NCI-H774 (cell line): ENCODE data around the gene CHCHD1.
"Not testable (repeated sequence)": the region's sequence is repeated elsewhere in the genome, so short reads cannot be mapped to it uniquely, and the experiment has no call there.

Experiments used
- DNase-seq: peaks from one replicate; lab custom pipeline; 2025; lab: John Stamatoyannopoulos, UW

Gene CHCHD1

GRCh38 chr10:73781879-73782748 lies at the start of gene CHCHD1:
CHCHD1 (plus strand) TSS chr10:73782048; CDS start chr10:73782076, 28 bp downstream.
- peak; percentile 82 for DNase-seq

GRCh38 chr10:73732426-73732825 lies 49.4 kb upstream of the CHCHD1 start:
- DNase-seq: no peak

- no peak for DNase-seq
Measured at GRCh38 chr10:73732931-73733623, 48.8 kb upstream of the CHCHD1 start.

- DNase-seq: no peak
Measured at GRCh38 chr10:73734028-73734720, 47.7 kb upstream of the CHCHD1 start.

- no peak for DNase-seq
Measured at GRCh38 chr10:73734796-73735305, 47.0 kb upstream of the CHCHD1 start.

- not testable (repeated sequence) for DNase-seq
Measured at GRCh38 chr10:73740501-73741254, 41.2 kb upstream of the CHCHD1 start.

GRCh38 chr10:73742454-73742734 lies 39.5 kb upstream of the CHCHD1 start:
- no peak for DNase-seq

- DNase-seq: no peak
Measured at GRCh38 chr10:73743327-73743904, 38.4 kb upstream of the CHCHD1 start.

- DNase-seq: peak; percentile 92
Measured at GRCh38 chr10:73743905-73744663, 37.8 kb upstream of the CHCHD1 start, which contains the start of gene SEC24C. SEC24C (plus strand) TSS chr10:73744372; CDS start chr10:73746833, 2,461 bp downstream.

GRCh38 chr10:73744664-73744975 lies 37.2 kb upstream of the CHCHD1 start:
- peak; percentile 31 for DNase-seq

GRCh38 chr10:73746721-73747120 lies 35.1 kb upstream of the CHCHD1 start:
- no peak for DNase-seq

- DNase-seq: no peak
Measured at GRCh38 chr10:73750819-73751218, 31.0 kb upstream of the CHCHD1 start.

GRCh38 chr10:73756183-73756582 lies 25.7 kb upstream of the CHCHD1 start:
- DNase-seq: no peak

GRCh38 chr10:73758704-73759511 lies 22.9 kb upstream of the CHCHD1 start:
- peak; percentile 68 for DNase-seq

- peak; percentile 68 for DNase-seq
Measured at GRCh38 chr10:73759512-73760115, 22.2 kb upstream of the CHCHD1 start.

- no peak for DNase-seq
Measured at GRCh38 chr10:73761781-73762180, 20.1 kb upstream of the CHCHD1 start.

- no peak for DNase-seq
Measured at GRCh38 chr10:73762915-73763314, 18.9 kb upstream of the CHCHD1 start.

GRCh38 chr10:73763343-73763742 lies 18.5 kb upstream of the CHCHD1 start:
- no peak for DNase-seq

- no peak for DNase-seq
Measured at GRCh38 chr10:73765066-73765465, 16.8 kb upstream of the CHCHD1 start.

- DNase-seq: no peak
Measured at GRCh38 chr10:73768881-73769280, 13.0 kb upstream of the CHCHD1 start.
